ENCODE data around the gene FLT3. TPM values are rescaled to one million over a fixed set of nuclear protein-coding genes. Genes with fewer than 3 reads are reported as not detected.
"Not testable (repeated sequence)": the region's sequence is repeated elsewhere in the genome, so short reads cannot be mapped to it uniquely, and the experiment has no call there.

The FLT3 gene
- total and polyA plus RNA-seq, 12 donors = 0.06 to 1.0 (median 0.26) TPM

DNA sequence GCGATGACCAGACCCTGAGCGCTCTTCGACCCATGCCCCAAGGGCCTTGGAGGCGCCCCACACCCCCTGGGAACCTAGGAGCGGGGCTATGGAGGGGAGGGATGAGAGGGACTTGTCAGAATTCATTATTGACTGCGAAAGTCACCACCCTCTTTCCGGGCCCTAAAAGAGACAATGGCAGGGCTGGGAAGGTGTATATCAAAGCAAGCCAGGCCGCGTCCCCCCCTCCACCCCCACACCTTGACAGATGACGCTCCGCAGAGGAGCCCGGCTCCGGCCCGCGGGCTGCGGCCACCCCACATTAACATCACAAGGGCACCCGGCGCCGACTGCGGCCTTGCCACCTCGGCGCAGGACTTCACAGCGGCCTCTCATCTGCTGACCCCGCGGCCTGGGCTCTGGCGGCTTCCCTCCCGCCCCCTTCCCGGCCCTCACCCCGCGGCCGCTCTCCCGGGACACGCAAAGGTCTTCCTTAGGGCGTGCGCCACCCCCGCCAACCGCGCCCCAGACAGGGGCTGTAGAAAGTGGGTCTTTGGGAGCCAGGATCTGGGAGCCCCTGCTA is 133.7 kb downstream of the FLT3 start:
- H3K4me1 ChIP-seq (replicated peaks in 1 of 2) = no peaks in the 10 kb centered on the region
- H3K27ac ChIP-seq = no peak overlapping the region
- 3 to 9% (median 6%) methylated on average over 15 to 38 of the region's 38 CpGs for WGBS, 4 donors
- no peak for DNase-seq
- no peak for TF ChIP-seq POLR2A (IDR thresholded peaks at IDR 0.05)
- TF ChIP-seq, protein P1, sequence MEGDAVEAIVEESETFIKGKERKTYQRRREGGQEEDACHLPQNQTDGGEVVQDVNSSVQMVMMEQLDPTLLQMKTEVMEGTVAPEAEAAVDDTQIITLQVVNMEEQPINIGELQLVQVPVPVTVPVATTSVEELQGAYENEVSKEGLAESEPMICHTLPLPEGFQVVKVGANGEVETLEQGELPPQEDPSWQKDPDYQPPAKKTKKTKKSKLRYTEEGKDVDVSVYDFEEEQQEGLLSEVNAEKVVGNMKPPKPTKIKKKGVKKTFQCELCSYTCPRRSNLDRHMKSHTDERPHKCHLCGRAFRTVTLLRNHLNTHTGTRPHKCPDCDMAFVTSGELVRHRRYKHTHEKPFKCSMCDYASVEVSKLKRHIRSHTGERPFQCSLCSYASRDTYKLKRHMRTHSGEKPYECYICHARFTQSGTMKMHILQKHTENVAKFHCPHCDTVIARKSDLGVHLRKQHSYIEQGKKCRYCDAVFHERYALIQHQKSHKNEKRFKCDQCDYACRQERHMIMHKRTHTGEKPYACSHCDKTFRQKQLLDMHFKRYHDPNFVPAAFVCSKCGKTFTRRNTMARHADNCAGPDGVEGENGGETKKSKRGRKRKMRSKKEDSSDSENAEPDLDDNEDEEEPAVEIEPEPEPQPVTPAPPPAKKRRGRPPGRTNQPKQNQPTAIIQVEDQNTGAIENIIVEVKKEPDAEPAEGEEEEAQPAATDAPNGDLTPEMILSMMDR (IDR thresholded peaks at IDR 0.05) = no peak
- H3K27me3 ChIP-seq = peaks cover 84% of the 10 kb centered on the region
- no peak overlapping the region for H3K4me3 ChIP-seq
- no peaks in the 10 kb centered on the region for H3K36me3 ChIP-seq (replicated peaks in 1 of 2)
- intact Hi-C loops (cut with DNase I) = no loop called here
- no peaks in the 10 kb centered on the region for H3K9me3 ChIP-seq (replicated peaks in 1 of 3)

DNA sequence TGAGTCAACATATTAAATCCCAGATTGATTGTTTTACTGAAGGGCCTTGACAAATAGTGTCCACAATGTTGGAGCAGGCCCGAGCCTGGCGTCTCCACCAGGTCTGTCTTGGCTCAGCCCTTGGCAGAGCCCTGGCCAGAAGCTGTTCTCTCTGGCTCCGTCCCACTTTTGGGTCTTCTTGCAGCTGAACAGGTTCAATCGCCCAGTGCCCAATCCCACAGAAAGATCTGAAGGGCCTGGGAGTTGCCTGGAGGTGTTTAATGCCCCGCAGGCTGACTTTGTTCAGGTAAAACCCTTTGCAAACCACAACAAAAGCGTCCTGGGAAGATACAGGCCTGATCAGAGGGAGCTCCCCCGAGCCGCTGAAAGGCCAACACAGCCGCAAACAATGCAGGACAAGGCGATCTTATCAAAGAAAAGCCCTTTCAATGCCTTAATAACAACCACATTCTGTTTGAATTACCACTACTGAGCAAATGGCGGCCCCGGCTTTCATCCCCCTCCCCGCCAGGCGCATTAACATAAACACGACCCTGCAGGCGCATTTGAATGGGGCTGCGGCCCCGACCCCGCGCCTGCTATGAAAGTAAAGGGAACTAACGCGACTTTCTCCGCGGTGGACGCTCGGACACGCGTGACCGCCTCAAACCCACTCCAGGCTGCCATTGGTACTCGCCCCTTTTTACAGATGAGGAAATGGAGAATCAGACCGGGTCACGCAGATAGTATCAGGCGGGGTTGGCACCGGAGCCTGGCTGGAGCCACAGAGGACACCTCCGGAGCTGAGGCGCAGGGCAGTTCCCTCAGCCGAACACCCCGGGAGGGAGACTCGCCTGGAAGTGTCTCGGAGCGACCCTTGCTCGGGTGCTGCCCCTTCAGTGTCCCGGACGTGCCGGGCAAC is 134.4 kb downstream of the FLT3 start:
- intact Hi-C loops (cut with DNase I) = no loop called here
- no peak overlapping the region for H3K4me3 ChIP-seq
- no peak overlapping the region for H3K27ac ChIP-seq
- H3K36me3 ChIP-seq (replicated peaks in 1 of 2) = no peaks in the 10 kb centered on the region
- DNase-seq = no peak
- no peaks in the 10 kb centered on the region for H3K4me1 ChIP-seq (replicated peaks in 1 of 2)
- no peaks in the 10 kb centered on the region for H3K9me3 ChIP-seq (replicated peaks in 1 of 3)
- H3K27me3 ChIP-seq = peaks cover 84% of the 10 kb centered on the region
- 20 to 39% (median 24%) methylated on average over 20 to 45 of the region's 45 CpGs for WGBS, 4 donors
- TF ChIP-seq, protein P1 (IDR thresholded peaks at IDR 0.05) = no peak
- TF ChIP-seq POLR2A (IDR thresholded peaks at IDR 0.05) = no peak

DNA sequence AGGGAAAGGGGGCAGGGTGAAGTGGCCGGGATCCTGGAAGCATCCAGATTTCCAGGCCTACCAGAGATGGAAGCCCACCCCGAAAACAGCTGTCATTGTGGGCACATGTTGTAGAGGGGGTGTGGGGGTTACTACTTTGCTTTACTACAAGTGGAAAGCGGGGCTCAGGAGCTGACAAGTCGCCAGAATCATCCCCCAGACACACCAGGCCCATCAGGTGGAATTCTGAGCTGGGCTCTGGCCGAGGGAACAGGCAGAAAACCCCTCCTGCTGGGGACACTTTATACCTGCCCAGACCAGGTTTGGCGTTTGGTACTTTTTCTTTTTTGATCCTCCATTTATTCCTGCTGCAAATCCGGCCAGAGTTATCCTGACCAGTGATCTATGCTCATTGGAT is 135.0 kb downstream of the FLT3 start:
- Histone ChIP-seq H3K27me3 (peaks cover 84% of the 10 kb centered on the region), H3K36me3 (replicated peaks in 1 of 2) (no peaks in the 10 kb centered on the region), H3K4me3 (no peak overlapping the region), H3K9me3 (replicated peaks in 1 of 3) (no peaks in the 10 kb centered on the region), H3K27ac (no peak overlapping the region), H3K4me1 (replicated peaks in 1 of 2) (peaks cover 6% of the 10 kb centered on the region in 2 donors)
- intact Hi-C loops (cut with DNase I) = no loop called here
- WGBS, 4 donors = 48 to 71% (median 61%) methylated on average over 7 of the region's 7 CpGs
- no peak for TF ChIP-seq POLR2A (IDR thresholded peaks at IDR 0.05)
- TF ChIP-seq, protein P1 (IDR thresholded peaks at IDR 0.05) = no peak
- no peak for DNase-seq

DNA sequence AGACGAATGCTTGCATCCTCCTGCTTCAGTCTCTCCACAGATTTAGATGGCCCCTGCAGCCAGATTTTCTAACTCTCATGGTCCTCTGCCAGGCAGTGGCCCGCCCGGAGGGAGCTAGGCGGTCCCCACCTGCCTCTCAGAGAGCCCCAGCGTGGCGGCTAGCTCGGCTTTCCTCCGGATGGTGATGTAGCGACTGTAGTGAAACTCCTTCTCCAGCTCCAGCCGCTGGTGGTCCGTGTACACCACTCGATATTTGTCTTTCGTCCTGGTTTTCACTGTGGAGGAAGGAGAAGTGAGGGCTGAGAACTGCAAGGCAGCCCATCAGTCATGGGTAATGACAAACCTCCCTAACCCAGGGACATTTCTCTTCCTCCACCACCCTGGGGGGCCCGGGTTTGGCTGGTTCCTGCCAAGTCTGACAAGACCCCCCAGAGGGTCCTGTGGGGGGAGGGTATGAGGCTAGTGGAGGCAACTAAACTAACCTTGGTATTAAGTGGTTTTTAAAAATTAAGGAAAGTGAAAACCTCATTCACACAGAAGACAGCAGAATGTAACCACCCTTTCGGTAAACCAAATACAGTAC is 135.5 kb downstream of the FLT3 start:
- Histone ChIP-seq H3K27me3 (peaks cover 84% of the 10 kb centered on the region), H3K4me1 (replicated peaks in 1 of 2) (peaks cover 9% of the 10 kb centered on the region in 2 donors), H3K9me3 (replicated peaks in 1 of 3) (no peaks in the 10 kb centered on the region), H3K27ac (no peak overlapping the region), H3K4me3 (no peak overlapping the region), H3K36me3 (replicated peaks in 1 of 2) (no peaks in the 10 kb centered on the region)
- no peak for DNase-seq
- intact Hi-C loops (cut with DNase I) = no loop called here
- WGBS, 4 donors = 20 to 47% (median 32%) methylated on average over 15 of the region's 15 CpGs
- no peak for TF ChIP-seq POLR2A (IDR thresholded peaks at IDR 0.05)
- TF ChIP-seq, protein P1 (IDR thresholded peaks at IDR 0.05) = no peak

DNA sequence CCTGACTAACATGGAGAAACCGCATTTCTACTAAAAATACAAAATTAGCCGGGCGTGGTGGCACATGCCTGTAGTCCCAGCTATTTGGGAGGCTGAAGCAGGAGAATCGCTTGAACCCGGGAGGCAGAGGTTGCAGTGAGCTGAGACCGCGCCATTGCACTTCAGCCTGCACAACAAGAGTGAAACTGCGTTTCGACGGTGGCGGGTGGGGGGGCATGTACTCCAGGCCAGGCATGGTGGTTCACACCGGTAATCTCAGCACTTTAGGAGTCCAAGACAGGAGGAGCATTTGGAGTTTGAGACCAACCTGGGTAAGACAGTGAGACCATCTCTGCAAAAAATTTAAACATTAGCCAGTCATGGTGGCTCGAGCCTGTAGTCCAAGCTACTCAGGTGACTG is 136.2 kb downstream of the FLT3 start:
- WGBS, 4 donors = 62 to 73% (median 64%) methylated on average over 10 to 13 of the region's 13 CpGs
- intact Hi-C loops (cut with DNase I); H3K4me1 ChIP-seq (replicated peaks in 1 of 2); H3K9me3 ChIP-seq (replicated peaks in 1 of 3); H3K4me3 ChIP-seq; H3K36me3 ChIP-seq (replicated peaks in 1 of 2); DNase-seq; H3K27ac ChIP-seq: not testable (repeated sequence)
- peaks cover 84% of the 10 kb centered on the region for H3K27me3 ChIP-seq

Measured in adrenal gland (tissue), 12 donors.